ENCODE measurements around the gene ZNF391.

Gene ZNF391

DNA sequence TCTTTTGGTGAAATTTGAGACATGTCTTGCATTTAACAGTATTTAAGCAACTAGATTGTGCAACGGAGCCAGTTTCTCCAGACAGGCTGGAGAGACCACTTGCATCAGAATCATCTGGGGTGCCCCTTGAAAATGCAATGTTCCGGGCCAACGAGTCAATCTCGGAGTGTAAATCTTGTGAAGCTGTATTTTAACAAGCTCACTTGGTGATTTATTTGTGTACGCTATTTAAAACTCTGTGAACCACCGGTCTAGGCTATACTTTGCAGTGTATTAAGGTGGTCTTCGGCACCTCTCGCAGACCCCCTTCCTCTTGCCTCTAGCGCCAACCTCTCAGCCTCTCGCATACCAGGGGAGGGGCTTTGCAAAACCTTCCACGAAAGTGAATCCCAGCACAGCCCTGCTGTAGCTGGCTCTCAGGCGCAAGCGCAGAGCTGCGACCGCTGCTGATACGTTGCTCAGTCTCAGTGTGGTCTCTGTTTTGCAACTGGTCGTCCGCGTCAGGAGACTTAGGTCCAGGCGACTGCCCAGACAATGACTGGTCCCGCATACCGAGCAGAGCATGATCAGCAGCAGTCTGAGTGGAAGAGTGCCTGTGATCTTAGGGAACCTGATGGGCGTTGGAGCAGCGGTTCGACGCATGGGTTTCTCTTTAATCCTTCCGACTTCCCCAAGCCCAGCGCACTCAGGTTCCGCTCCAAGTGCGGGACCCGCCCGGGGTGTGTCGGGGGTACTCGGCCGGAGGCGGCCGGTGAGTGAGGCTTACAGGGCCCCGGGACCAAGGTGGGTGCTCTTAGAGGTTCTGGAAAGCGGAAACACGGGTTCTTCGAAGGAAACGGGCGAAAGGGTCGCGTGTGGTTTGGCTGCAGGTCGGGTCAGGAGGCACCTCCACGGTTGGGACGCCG lies at the start of gene ZNF391:
ZNF391 (plus strand) TSS at position 467 of the 905 bp plus-strand sequence. CDS start 11,612 bp downstream, outside the sequence.
- TF ChIP-seq, protein P1, sequence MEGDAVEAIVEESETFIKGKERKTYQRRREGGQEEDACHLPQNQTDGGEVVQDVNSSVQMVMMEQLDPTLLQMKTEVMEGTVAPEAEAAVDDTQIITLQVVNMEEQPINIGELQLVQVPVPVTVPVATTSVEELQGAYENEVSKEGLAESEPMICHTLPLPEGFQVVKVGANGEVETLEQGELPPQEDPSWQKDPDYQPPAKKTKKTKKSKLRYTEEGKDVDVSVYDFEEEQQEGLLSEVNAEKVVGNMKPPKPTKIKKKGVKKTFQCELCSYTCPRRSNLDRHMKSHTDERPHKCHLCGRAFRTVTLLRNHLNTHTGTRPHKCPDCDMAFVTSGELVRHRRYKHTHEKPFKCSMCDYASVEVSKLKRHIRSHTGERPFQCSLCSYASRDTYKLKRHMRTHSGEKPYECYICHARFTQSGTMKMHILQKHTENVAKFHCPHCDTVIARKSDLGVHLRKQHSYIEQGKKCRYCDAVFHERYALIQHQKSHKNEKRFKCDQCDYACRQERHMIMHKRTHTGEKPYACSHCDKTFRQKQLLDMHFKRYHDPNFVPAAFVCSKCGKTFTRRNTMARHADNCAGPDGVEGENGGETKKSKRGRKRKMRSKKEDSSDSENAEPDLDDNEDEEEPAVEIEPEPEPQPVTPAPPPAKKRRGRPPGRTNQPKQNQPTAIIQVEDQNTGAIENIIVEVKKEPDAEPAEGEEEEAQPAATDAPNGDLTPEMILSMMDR (IDR thresholded peaks at IDR 0.05; ENCODE audit: extremely low read depth, missing control alignments): no peak
- DNase-seq (ENCODE audit: low spot score): peak; percentile 85

DNA sequence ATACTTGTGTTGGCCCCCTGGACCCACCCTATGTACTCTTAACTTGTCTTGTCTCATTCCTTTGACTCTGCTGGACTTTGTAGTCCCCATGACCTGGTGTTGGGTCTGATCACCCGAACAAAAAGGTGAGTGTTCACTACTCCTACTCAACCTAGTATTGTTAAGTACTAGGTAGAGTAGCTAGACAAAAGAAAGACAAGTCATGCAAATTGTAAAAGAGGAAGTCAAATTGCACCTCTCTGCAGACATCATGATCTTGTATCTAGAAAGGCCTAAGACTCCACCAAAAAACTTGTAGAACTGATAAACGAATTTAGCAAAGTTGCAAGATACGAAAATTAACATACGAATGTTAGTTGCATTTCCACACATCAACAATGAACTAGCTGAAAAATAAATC lies 35.7 kb upstream of the ZNF391 start:
- DNase-seq (ENCODE audit: low spot score): no peak
- TF ChIP-seq, protein P1 (IDR thresholded peaks at IDR 0.05; ENCODE audit: extremely low read depth, missing control alignments): no peak

DNA sequence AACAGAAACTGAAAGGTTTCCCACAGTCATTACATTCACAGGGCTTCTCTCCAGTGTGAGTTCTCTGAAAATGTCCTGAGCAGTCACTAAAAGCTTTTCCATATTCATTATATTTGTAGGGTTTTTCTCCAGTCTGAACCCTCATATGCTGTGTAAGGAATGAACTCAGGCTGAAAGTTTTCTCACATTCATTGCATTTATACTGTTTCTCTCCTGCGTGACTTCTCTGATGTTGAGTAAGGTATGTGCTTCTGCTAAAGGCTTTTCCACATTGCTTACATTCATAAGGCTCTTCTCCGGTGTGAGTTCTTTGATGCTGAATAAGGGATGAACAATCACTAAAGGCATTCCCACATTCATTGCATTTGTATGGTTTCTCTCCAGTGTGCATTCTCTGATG lies 29.8 kb upstream of the ZNF391 start:
- DNase-seq (ENCODE audit: low spot score): no peak
- TF ChIP-seq, protein P1 (IDR thresholded peaks at IDR 0.05; ENCODE audit: extremely low read depth, missing control alignments): no peak

DNA sequence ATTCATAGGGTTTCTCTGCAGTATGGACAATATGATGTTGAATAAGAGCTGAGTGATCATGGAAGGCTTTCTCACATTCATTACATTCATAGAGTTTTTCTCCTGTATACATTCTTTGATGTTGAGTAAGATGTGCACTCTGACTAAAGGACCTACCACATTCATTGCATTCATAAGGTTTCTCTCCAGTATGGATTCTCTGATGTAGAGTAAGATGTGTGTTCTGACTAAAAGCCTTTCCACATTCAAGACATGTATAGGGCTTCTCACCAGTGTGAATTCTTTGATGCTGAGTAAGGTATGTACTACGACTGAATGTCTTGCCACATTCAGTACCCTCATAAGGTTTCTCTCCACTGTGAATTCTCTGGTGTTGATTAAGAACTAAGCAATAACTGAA lies 29.3 kb upstream of the ZNF391 start:
- TF ChIP-seq, protein P1 (IDR thresholded peaks at IDR 0.05; ENCODE audit: extremely low read depth, missing control alignments): no peak
- DNase-seq (ENCODE audit: low spot score): no peak

DNA sequence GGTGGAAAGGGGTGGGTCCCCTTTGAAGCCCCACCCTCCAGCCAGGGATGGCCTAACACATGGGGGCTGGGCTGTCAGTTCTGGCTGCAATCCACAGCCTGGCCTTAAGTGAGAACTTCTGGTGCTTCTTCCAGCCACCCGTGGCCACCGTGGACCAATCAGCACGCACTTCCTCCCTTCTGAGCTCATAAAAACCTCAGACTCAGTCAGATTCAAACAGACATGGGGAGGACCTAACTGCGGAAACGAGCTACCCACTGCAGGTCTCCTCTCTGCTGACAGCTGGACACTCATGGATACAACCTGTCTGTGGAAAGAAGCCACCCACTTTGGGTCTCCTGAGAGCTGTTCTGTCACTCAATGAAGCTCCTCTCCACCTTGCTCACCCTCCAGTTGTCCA lies 20.4 kb upstream of the ZNF391 start:
- TF ChIP-seq, protein P1 (IDR thresholded peaks at IDR 0.05; ENCODE audit: extremely low read depth, missing control alignments): no peak
- DNase-seq (ENCODE audit: low spot score): no peak

DNA sequence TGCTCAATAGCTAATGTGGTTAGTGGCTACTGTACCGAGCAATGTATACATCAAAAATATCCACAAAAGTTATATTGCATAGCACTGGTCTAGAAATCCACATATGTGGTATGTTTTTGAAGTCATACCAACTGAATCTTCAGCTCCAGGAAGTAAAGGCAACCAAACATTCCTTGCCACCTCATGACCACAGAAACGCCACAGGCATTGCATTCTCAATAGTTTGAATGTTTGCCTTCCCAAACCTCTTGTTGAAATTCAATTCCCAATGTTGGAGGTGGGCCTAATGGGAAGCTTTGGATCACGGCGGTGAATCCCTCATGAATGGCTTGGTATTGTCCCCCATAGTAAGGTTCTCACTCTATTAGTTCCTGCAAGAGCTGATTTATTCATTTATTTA lies 18.2 kb upstream of the ZNF391 start:
- TF ChIP-seq, protein P1 (IDR thresholded peaks at IDR 0.05; ENCODE audit: extremely low read depth, missing control alignments): no peak
- no peak for DNase-seq (ENCODE audit: low spot score)

DNA sequence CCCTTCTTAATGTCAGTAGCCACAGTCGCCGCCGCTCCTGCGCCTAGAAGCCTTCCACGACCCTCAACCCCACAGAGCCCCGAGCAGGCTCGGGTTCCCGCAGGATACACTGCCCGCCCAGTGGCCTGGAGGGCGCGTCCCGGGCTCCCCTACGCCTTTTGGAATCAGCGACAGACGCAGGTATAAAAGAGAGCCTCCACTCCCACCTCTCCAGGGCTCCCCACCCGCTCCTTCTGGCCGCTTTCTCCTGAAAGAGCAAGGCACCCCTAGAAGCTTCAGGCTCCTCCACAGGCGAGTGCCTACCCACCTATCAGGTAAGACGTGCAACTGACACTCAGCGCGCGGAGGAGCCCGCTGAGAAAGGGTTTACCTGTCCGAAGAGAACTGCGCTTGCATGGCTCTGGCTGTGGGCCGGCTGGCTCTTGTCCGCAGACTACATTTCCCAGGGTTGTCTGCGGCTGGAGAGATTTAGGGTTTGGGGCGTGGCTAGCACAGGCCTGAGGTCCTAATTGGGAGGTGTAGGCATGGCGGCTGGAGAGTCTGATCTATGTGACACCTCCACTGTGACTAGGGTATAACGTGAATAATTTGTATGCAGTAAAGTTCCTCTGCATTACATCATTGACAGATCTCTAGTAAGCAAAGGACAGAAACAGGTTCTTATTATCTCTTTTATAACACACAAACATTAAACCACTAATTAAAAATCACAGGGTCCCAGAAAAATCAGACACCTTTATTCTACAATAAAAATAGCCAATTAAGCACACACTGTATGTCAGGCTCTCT lies 13.5 kb upstream of the ZNF391 start:
- DNase-seq (ENCODE audit: low spot score): peak; percentile 78
- TF ChIP-seq, protein P1 (IDR thresholded peaks at IDR 0.05; ENCODE audit: extremely low read depth, missing control alignments): no peak

Data from GM20000 (cell line).